ENCODE data around the gene CLDN10.
"Not testable (repeated sequence)": the region's sequence is repeated elsewhere in the genome, so short reads cannot be mapped to it uniquely, and the experiment has no call there.

DNA sequence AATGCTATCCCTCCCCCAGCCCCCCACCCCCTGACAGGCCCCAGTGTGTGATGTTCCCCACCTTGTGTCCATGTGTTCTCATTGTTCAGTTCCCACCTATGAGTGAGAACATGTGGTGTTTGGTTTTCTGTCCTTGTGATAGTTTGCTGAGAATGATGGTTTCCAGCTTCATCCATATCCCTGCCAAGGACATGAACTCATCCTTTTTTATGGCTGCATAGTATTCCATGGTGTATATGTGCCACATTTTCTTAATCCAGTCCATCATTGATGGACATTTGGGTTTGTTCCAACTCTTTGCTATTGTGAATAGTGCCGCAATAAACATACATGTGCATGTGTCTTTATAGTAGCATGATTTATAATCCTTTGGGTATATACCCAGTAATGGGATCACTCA lies 13.2 kb downstream of the CLDN10 start:
- not testable (repeated sequence) for TF ChIP-seq POLR2A (IDR thresholded peaks at IDR 0.05)
- TF ChIP-seq, protein P1, sequence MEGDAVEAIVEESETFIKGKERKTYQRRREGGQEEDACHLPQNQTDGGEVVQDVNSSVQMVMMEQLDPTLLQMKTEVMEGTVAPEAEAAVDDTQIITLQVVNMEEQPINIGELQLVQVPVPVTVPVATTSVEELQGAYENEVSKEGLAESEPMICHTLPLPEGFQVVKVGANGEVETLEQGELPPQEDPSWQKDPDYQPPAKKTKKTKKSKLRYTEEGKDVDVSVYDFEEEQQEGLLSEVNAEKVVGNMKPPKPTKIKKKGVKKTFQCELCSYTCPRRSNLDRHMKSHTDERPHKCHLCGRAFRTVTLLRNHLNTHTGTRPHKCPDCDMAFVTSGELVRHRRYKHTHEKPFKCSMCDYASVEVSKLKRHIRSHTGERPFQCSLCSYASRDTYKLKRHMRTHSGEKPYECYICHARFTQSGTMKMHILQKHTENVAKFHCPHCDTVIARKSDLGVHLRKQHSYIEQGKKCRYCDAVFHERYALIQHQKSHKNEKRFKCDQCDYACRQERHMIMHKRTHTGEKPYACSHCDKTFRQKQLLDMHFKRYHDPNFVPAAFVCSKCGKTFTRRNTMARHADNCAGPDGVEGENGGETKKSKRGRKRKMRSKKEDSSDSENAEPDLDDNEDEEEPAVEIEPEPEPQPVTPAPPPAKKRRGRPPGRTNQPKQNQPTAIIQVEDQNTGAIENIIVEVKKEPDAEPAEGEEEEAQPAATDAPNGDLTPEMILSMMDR (IDR thresholded peaks at IDR 0.05): not testable (repeated sequence)
